SK-N-SH treated with all-trans-retinoic acid at 6 μM for 48 hours (cell line): ENCODE measurements around the gene TSKU.

Source experiments
- ATAC-seq: fragments of 200-7000 bp; cut with Tn5 transposase; 3 replicates; pipeline ENCODE4 v1.9.1; 2020; ENCODE audit warnings: mild to moderate bottlenecking, moderate library complexity
- BACH2 ChIP-seq: fragments of 250-450 bp; sonication (Bioruptor Pico); IDR thresholded peaks from 2 replicates; pipeline ENCODE4 v1.9.0; 2021; ENCODE audit warnings: mild to moderate bottlenecking, borderline replicate concordance
- CREB5 ChIP-seq: fragments of 250-450 bp; sonication (Bioruptor Pico); IDR thresholded peaks from 2 replicates; pipeline ENCODE4 v1.5.1; 2020; ENCODE audit warnings: low read depth, mild to moderate bottlenecking, moderate library complexity
- CSDC2 ChIP-seq: fragments of 250-450 bp; sonication (Bioruptor Pico); IDR thresholded peaks from 2 replicates; pipeline ENCODE4 v1.5.0; 2020; ENCODE audit warnings: mild to moderate bottlenecking, moderate library complexity
- CSRNP3 ChIP-seq: fragments of 250-450 bp; sonication (Bioruptor Pico); IDR thresholded peaks from 2 replicates; pipeline ENCODE4 v1.5.1; 2021; ENCODE audit warnings: mild to moderate bottlenecking, moderate library complexity
- ESRRG ChIP-seq: fragments of 250-450 bp; sonication (Bioruptor Pico); IDR thresholded peaks from 2 replicates; pipeline ENCODE4 v1.6.1; 2021; ENCODE audit warnings: mild to moderate bottlenecking
- GLIS3 ChIP-seq: fragments of 250-450 bp; sonication (Bioruptor Pico); IDR thresholded peaks from 2 replicates; pipeline ENCODE4 v1.5.0; 2020; ENCODE audit warnings: mild to moderate bottlenecking, moderate library complexity
- ISL1 ChIP-seq: fragments of 250-450 bp; sonication (Bioruptor Pico); IDR thresholded peaks from 2 replicates; pipeline ENCODE4 v2.1.2; 2022; ENCODE audit warnings: mild to moderate bottlenecking, moderate library complexity
- OSR1 ChIP-seq: fragments of 250-450 bp; sonication (Bioruptor Pico); IDR thresholded peaks from 2 replicates; pipeline ENCODE4 v1.8.0; 2022; ENCODE audit warnings: moderate library complexity, mild to moderate bottlenecking, inconsistent platforms
- PATZ1 ChIP-seq: fragments of 250-450 bp; sonication (Bioruptor Pico); IDR thresholded peaks from 2 replicates; pipeline ENCODE4 v1.8.0; 2020; ENCODE audit warnings: mild to moderate bottlenecking, moderate library complexity, borderline replicate concordance
- POU6F1 ChIP-seq: fragments of 250-450 bp; sonication (Bioruptor Pico); IDR thresholded peaks from 2 replicates; pipeline ENCODE4 v1.8.0; 2021; ENCODE audit warnings: low read depth, mild to moderate bottlenecking, moderate library complexity, borderline replicate concordance
- PPARA ChIP-seq: fragments of 250-450 bp; sonication (Bioruptor Pico); IDR thresholded peaks from 2 replicates; pipeline ENCODE4 v1.5.0; 2020; ENCODE audit warnings: mild to moderate bottlenecking, borderline replicate concordance
- RARB ChIP-seq: fragments of 250-450 bp; sonication (Bioruptor Pico); IDR thresholded peaks from 2 replicates; pipeline ENCODE4 v1.8.0; 2021; ENCODE audit warnings: mild to moderate bottlenecking, moderate library complexity
- SNAI2 ChIP-seq: fragments of 250-450 bp; sonication (Bioruptor Pico); IDR thresholded peaks from 2 replicates; pipeline ENCODE4 v1.5.0; 2020; ENCODE audit warnings: mild to moderate bottlenecking, moderate library complexity
- TOX ChIP-seq: fragments of 250-450 bp; sonication (Bioruptor Pico); IDR thresholded peaks from 2 replicates; pipeline ENCODE4 v1.8.0; 2021; ENCODE audit warnings: mild to moderate bottlenecking, moderate library complexity, borderline replicate concordance
- TSHZ2 ChIP-seq: fragments of 250-450 bp; sonication (Bioruptor Pico); IDR thresholded peaks from 2 replicates; pipeline ENCODE4 v1.5.0; 2020; ENCODE audit warnings: mild to moderate bottlenecking, moderate library complexity
- ZC3H10 ChIP-seq: fragments of 250-450 bp; sonication (Bioruptor Pico); IDR thresholded peaks from 2 replicates; pipeline ENCODE4 v1.5.1; 2021; ENCODE audit warnings: mild to moderate bottlenecking, moderate library complexity
- ZFP30 ChIP-seq: fragments of 450-650 bp; formaldehyde crosslinking; IDR thresholded peaks from 2 replicates; pipeline ENCODE4 v1.5.0; 2022; ENCODE audit warnings: mild to moderate bottlenecking, moderate library complexity
- ZNF565 ChIP-seq: fragments of 450-650 bp; formaldehyde crosslinking; conservative IDR thresholded peaks from 2 replicates; pipeline ENCODE4 v1.5.0; 2020; ENCODE audit warnings: low read depth, mild to moderate bottlenecking, moderate library complexity
- ZNF70 ChIP-seq: fragments of 450-650 bp; formaldehyde crosslinking; IDR thresholded peaks from 2 replicates; pipeline ENCODE4 v1.5.0; 2020; ENCODE audit warnings: mild to moderate bottlenecking, moderate library complexity
- ZNF8 ChIP-seq: fragments of 450-650 bp; formaldehyde crosslinking; IDR thresholded peaks from 2 replicates; pipeline ENCODE4 v1.5.0; 2020; ENCODE audit warnings: mild to moderate bottlenecking, moderate library complexity

The TSKU gene

GRCh38 chr11:76745561-76746207 is 37.5 kb upstream of the TSKU start:
- ATAC-seq, result no peak
- no peak for TF ChIP-seq ZC3H10 (CRISPR knock-in tag)

- TF ChIP-seq CREB5 (CRISPR knock-in tag) (no peak), CSRNP3 (CRISPR knock-in tag) (no peak), ZFP30 (no peak), POU6F1 (CRISPR knock-in tag) (no peak), CSDC2 (no peak), ZNF565 (CRISPR knock-in tag) (no peak), ZNF70 (CRISPR knock-in tag) (no peak), TOX (no peak), ZC3H10 (CRISPR knock-in tag) (no peak), TSHZ2 (CRISPR knock-in tag) (no peak), RARB (CRISPR knock-in tag) (no peak), OSR1 (CRISPR knock-in tag) (no peak), PATZ1 (CRISPR knock-in tag) (no peak), ZNF8 (CRISPR knock-in tag) (no peak), ISL1 (no peak), SNAI2 (CRISPR knock-in tag) (no peak)
- ATAC-seq, result no peak
These were observed 35.8 kb upstream of the TSKU start for GRCh38 chr11:76747153-76747914.

- TF ChIP-seq ZC3H10 (CRISPR knock-in tag) (no peak), GLIS3 (no peak), ESRRG (CRISPR knock-in tag) (no peak), PPARA (CRISPR knock-in tag) (no peak), TSHZ2 (CRISPR knock-in tag) (no peak), ZFP30 (no peak), ZNF565 (CRISPR knock-in tag) (no peak), ZNF70 (CRISPR knock-in tag) (no peak), BACH2 (CRISPR knock-in tag) (no peak), ISL1 (no peak), ZNF8 (CRISPR knock-in tag) (no peak)
- no peak for ATAC-seq
These were observed 35.0 kb upstream of the TSKU start for GRCh38 chr11:76747915-76748860.
